HepG2 (cell line): ENCODE results near the gene CCDC74A. TPM values are rescaled to one million over a fixed set of nuclear protein-coding genes. Genes with fewer than 3 reads are reported as not detected.
"Not testable (repeated sequence)": the region's sequence is repeated elsewhere in the genome, so short reads cannot be mapped to it uniquely, and the experiment has no call there.

Experiments
- ATAC-seq: fragments of 200-7000 bp; cut with Tn5 transposase; 3 replicates; pipeline ENCODE4 v1.9.1; 2020; ENCODE audit warnings: mild to moderate bottlenecking, moderate library complexity
- BruUV-seq: library from RNA; stranded (reverse); fragments of 400-500 nt; replicated peaks from 2 replicates; lab custom pipeline; 2021; lab: Mats Ljungman, UMichigan
- CTCF ChIA-PET: fragments of 300-600 bp; formaldehyde crosslinking; extraction: SDS; loops from one replicate; lab custom pipeline; 2021; ENCODE audit warnings: low total read pairs, inconsistent platforms, low intra/inter-chr PET ratio; lab: Yijun Ruan, JAX
- POLR2A ChIA-PET: fragments of 350-600 bp; sonication (Branson Sonifier 250); formaldehyde crosslinking; loops from one replicate; lab custom pipeline; 2020; ENCODE audit warnings: antibody characterized with exemption, inconsistent platforms; lab: Yijun Ruan, JAX
- DNase-seq: peaks from one replicate; pipeline ENCODE4 v3.0.0-alpha.2; 2015; ENCODE audit warnings: low spot score
- FAIRE-seq: peaks from 3 replicates; lab custom pipeline; 2011; peaks lifted over from hg19 to GRCh38; lab: Jason Lieb, UNC
- H2AFZ ChIP-seq: one replicate; pipeline ENCODE4 v1.6.1; 2011; ENCODE audit warnings: low read length, inconsistent platforms
- H3K27ac ChIP-seq: fragments of 300-600 bp; 3 replicates; pipeline ENCODE4 v1.8.0; 2011; ENCODE audit warnings: mixed run types, mild to moderate bottlenecking, mixed read lengths, low read length, inconsistent platforms; ENCODE audit not compliant: insufficient read depth; ENCODE audit errors: extremely low read length
- H3K27me3 ChIP-seq, 2 experiments: fragments of 200-600 bp in 1 of 2; 2 replicates in 1 of 2; 3 replicates in 1 of 2; pipeline versions ENCODE4 v1.6.0 to v1.8.0; 2011; ENCODE audit warnings: low read length in 2 of 2, mild to moderate bottlenecking in 2 of 2, moderate library complexity in 2 of 2, inconsistent platforms in 1 of 2; ENCODE audit not compliant: insufficient read depth in 2 of 2, control insufficient read depth in 1 of 2
- H3K36me3 ChIP-seq, 2 experiments: fragments of 200-600 bp in 1 of 2; replicated peaks in 1 of 2; 2 replicates in 1 of 2; 3 replicates in 1 of 2; pipeline versions ENCODE4 v1.5.1 to v1.8.0; 2011; ENCODE audit warnings: low read length in 2 of 2, inconsistent platforms in 1 of 2; ENCODE audit not compliant: insufficient read depth in 2 of 2, control insufficient read depth in 1 of 2
- H3K4me1 ChIP-seq: 2 replicates; pipeline ENCODE4 v1.5.1; 2012; ENCODE audit warnings: low read length, inconsistent platforms; ENCODE audit not compliant: insufficient read depth
- H3K4me2 ChIP-seq: 2 replicates; pipeline ENCODE4 v1.6.0; 2011; ENCODE audit warnings: low read depth, low read length, inconsistent platforms
- H3K4me3 ChIP-seq, 3 experiments: fragments of 200-600 bp in 1 of 3; sonication (generic), shearing (Covaris generic) in 1 of 3; replicated peaks in 1 of 3; 2 replicates each; pipeline ENCODE4 v1.5.1; 2011 to 2016; ENCODE audit warnings: low read length in 3 of 3, inconsistent platforms in 2 of 3, low read depth in 2 of 3, mild to moderate bottlenecking in 2 of 3, control low read depth in 1 of 3, mixed read lengths in 1 of 3; ENCODE audit not compliant: insufficient read depth in 1 of 3
- H3K79me2 ChIP-seq: one replicate; pipeline ENCODE4 v1.6.1; 2011; ENCODE audit warnings: low read length, inconsistent platforms; ENCODE audit not compliant: insufficient read depth
- H3K9ac ChIP-seq: 2 replicates; pipeline ENCODE4 v1.6.0; 2011; ENCODE audit warnings: mild to moderate bottlenecking, low read depth, low read length, inconsistent platforms; ENCODE audit not compliant: insufficient read depth
- H3K9me3 ChIP-seq: 2 replicates; pipeline ENCODE4 v1.5.1; 2012; ENCODE audit warnings: mild to moderate bottlenecking, low read length
- H4K20me1 ChIP-seq: 2 replicates; pipeline ENCODE4 v1.6.0; 2011; ENCODE audit warnings: inconsistent platforms, mild to moderate bottlenecking, low read length, moderate library complexity; ENCODE audit not compliant: insufficient read depth
- NR2F1 ChIP-seq, 2 experiments: fragments of 450-650 bp in 1 of 2; formaldehyde crosslinking in 1 of 2; IDR thresholded peaks; 2 replicates each; pipeline versions ENCODE4 v1.5.0 to v1.6.1; 2016 to 2020; ENCODE audit warnings: mild to moderate bottlenecking in 1 of 2, missing compliant biosample characterization in 1 of 2, missing genetic modification reagents in 1 of 2, moderate library complexity in 1 of 2
- NR2F6 ChIP-seq, 2 experiments: IDR thresholded peaks; 2 replicates each; pipeline ENCODE4 v1.6.1; 2016; ENCODE audit warnings: antibody characterized with exemption in 1 of 2, mild to moderate bottlenecking in 1 of 2
- WGBS: methylation state at CpG from one replicate; pipeline ENCODE4 v1.1.6; 2017; ENCODE audit warnings: low lambda C conversion rate; 5-methylcytosine and 5-hydroxymethylcytosine counted together
- in situ Hi-C: cut with HindIII; loops from 2 replicates; pipeline ENCODE4 v1.10.0; 2017; ENCODE audit warnings: low pct_unique_long_range_greater_than_20kb; ENCODE audit not compliant: extremely low pct_ligation_motif_present
- intact Hi-C: fragments of 100-400 bp; cut with micrococcal nuclease; formaldehyde crosslinking; loops from one replicate; pipeline ENCODE4 v1.10.0; 2022; ENCODE audit not compliant: unreplicated experiment
- polyA plus RNA-seq, 8 experiments: library from polyadenylated mRNA; depleted of rRNA in 3 of 8; stranded (reverse) in 7 of 8; unstranded in 1 of 8; fragments of >200 nt; fragmentation: Illumina TruSeq in 4 of 8; extraction: Trizol in 4 of 8; gene quantifications; 2 replicates each; pipeline versions ENCODE4 v1.2.1 to v1.2.3, GENCODE V29; 2011 to 2016; ENCODE audit warnings: low read depth in 4 of 8, missing spikeins in 1 of 8, mixed read lengths in 1 of 8; ENCODE audit not compliant: insufficient read depth in 1 of 8
- total RNA-seq, 5 experiments: library from RNA; depleted of rRNA; stranded (reverse); fragments of >200 nt; fragmentation: Illumina TruSeq; extraction: Trizol; gene quantifications; 2 replicates each; pipeline ENCODE4 v1.2.3, GENCODE V29; 2016; ENCODE audit warnings: low read depth in 1 of 5

The CCDC74A gene
- total and polyA plus RNA-seq, 2 of the 13 experiments (the other 11 are each of a cell fraction or from before 2014, with no cell fraction given): 0.15 to 0.17 TPM

DNA sequence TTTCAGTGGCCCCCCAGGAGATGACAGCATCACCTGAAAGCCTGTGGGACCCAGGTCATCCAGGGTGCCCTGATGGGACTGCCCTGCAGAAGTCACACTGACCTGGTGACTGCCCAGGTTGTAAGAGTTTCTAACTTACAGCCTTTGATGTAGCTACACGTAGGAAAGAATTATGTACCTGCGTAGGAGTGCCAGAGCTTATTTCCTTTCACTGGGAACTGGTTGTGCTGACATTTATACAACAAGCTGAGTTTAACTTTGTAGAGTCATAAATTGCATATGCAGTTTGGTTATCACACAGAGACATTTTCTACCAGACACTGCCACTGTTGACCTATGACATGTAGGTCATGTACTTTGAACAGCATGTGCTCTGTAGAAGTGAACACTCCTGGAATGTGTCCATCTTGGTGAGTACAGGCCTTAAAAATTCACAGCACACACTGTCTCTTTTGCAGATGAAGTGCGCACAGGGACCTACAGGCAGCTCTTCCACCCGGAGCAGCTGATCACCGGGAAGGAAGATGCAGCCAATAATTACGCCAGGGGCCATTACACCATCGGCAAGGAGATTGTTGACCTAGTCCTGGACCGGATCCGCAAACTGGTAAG is 48.7 kb upstream of the CCDC74A start:
- not testable (repeated sequence) for H3K9ac ChIP-seq, BruUV-seq
- WGBS: 93% methylated on average over 9 of the region's 9 CpGs

DNA sequence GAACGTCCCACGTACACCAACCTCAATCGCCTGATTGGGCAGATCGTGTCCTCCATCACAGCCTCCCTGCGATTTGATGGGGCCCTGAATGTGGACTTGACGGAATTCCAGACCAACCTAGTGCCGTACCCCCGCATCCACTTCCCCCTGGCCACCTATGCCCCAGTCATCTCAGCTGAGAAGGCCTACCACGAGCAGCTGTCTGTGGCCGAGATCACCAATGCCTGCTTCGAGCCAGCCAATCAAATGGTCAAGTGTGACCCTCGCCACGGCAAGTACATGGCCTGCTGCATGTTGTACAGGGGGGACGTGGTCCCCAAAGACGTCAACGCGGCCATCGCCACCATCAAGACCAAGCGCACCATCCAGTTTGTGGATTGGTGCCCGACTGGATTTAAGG is 47.3 kb upstream of the CCDC74A start:
- FAIRE-seq, H3K9me3 ChIP-seq, H3K36me3 ChIP-seq, H2AFZ ChIP-seq, POLR2A ChIA-PET, H3K9ac ChIP-seq, H3K4me3 ChIP-seq, H3K4me1 ChIP-seq, H3K27ac ChIP-seq, CTCF ChIA-PET, H3K4me2 ChIP-seq, intact Hi-C loops, H3K27me3 ChIP-seq, DNase-seq, BruUV-seq, H3K79me2 ChIP-seq, ATAC-seq, H4K20me1 ChIP-seq: not testable (repeated sequence)
- in situ Hi-C loops: loop anchor here (25.0 kb wide), 1 partner anchor 1293 kb away; the partner anchor contains the start of genes MZT2B, SMPD4 and TUBA3E
- WGBS: 99% methylated on average over 18 of the region's 20 CpGs

More for the DNA sequence above, 48.7 kb upstream of the CCDC74A start:
- H3K9me3 ChIP-seq; H3K79me2 ChIP-seq; H4K20me1 ChIP-seq; CTCF ChIA-PET; H3K27me3 ChIP-seq; H3K4me2 ChIP-seq; H2AFZ ChIP-seq; H3K4me1 ChIP-seq; TF ChIP-seq NR2F6 (CRISPR knock-in tag; IDR thresholded peaks at IDR 0.05): not testable (repeated sequence)
- in situ Hi-C loops: loop anchor here (25.0 kb wide), 1 partner anchor 1292 kb away; the partner anchor contains the start of genes MZT2B, SMPD4 and TUBA3E
- peak; percentile 9; the same call in 2 of the 3 replicates for ATAC-seq
- TF ChIP-seq NR2F1 (CRISPR knock-in tag; IDR thresholded peaks at IDR 0.05): peak in 1 of 2 experiments; percentile 48; a peak in 2 of 4 replicates
- TF ChIP-seq NR2F6 (IDR thresholded peaks at IDR 0.05): 0 out of 2 replicates have a peak, but pooled peaks have one; percentile 23
- TF ChIP-seq, all 625 proteins: peak for 2; not testable (repeated sequence) for 623
- intact Hi-C loops, H3K36me3 ChIP-seq, H3K27ac ChIP-seq, DNase-seq, FAIRE-seq, H3K4me3 ChIP-seq, POLR2A ChIA-PET: not testable (repeated sequence)

DNA sequence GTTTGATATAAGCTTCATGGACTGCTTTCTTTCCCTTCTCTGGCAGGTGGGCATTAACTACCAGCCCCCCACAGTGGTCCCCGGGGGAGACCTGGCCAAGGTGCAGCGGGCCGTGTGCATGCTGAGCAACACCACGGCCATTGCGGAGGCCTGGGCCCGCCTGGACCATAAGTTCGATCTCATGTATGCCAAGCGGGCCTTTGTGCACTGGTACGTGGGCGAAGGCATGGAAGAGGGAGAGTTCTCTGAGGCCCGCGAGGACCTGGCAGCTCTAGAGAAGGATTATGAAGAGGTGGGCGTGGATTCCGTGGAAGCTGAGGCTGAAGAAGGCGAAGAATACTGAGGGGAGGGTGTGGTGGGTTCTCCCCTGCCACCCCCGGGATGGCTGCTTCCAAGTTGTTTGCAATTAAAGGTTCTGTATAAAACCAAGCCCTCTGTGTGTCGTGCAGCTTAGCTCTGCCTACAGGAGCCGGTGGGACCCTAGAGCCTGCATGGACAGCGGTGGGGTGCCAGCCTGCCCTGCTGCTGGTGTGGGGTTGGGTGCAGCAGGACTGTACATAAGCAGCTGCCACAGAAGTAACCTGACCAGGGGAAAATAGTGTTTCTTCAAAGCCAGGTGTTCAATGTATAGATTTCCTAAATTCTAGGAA is 45.1 kb upstream of the CCDC74A start:
- H3K36me3 ChIP-seq, H3K4me1 ChIP-seq, H2AFZ ChIP-seq, H3K9ac ChIP-seq, ATAC-seq, H4K20me1 ChIP-seq, BruUV-seq, POLR2A ChIA-PET, CTCF ChIA-PET, H3K4me2 ChIP-seq, H3K4me3 ChIP-seq, intact Hi-C loops, H3K9me3 ChIP-seq, DNase-seq, H3K27ac ChIP-seq, FAIRE-seq, H3K79me2 ChIP-seq, H3K27me3 ChIP-seq: not testable (repeated sequence)
- in situ Hi-C loops: loop anchor here (25.0 kb wide), 1 partner anchor 1295 kb away; the partner anchor contains the start of genes MZT2B, SMPD4 and TUBA3E
- 96% methylated on average over 19 of the region's 19 CpGs for WGBS
